ENCODE data around the gene LY6G6D.

Gene LY6G6D

GRCh38 chr6:31700740-31701401 lies 14.3 kb upstream of the LY6G6D start:
- Mint-ChIP-seq H3K27ac (peak overlapping the region in 1 of 3 experiments; percentile 90), H3K4me1 (peaks cover 16% of the 10 kb centered on the region), H3K27me3 (ENCODE audit: low read depth) (no peaks in the 10 kb centered on the region), H3K36me3 (ENCODE audit: low read depth) (peaks cover 27% of the 10 kb centered on the region), H3K9me3 (no peaks in the 10 kb centered on the region), H3K4me3 (peak overlapping the region; percentile 98 to 99 (median 98))
- TF ChIP-seq CTCF (IDR thresholded peaks at IDR 0.05; ENCODE audit: unreplicated experiment in 3 of 3) = no peak

GRCh38 chr6:31701666-31702404 lies 13.3 kb upstream of the LY6G6D start:
- H3K4me3 Mint-ChIP-seq = peak overlapping the region; percentile 98 to 99 (median 98)
- TF ChIP-seq CTCF (IDR thresholded peaks at IDR 0.05; ENCODE audit: unreplicated experiment in 3 of 3) = no peak
- no peaks in the 10 kb centered on the region for H3K9me3 Mint-ChIP-seq
- peak overlapping the region; percentile 90 to 96 (median 94) for H3K27ac Mint-ChIP-seq
- peaks cover 2% of the 10 kb centered on the region for H3K27me3 Mint-ChIP-seq (ENCODE audit: low read depth)
- peaks cover 22% of the 10 kb centered on the region for H3K36me3 Mint-ChIP-seq (ENCODE audit: low read depth)
- peaks cover 16% of the 10 kb centered on the region for H3K4me1 Mint-ChIP-seq

- Mint-ChIP-seq H3K4me3 (peak overlapping the region; percentile 98 to 99 (median 98)), H3K9me3 (no peaks in the 10 kb centered on the region), H3K27ac (peak overlapping the region; percentile 90 to 96 (median 94)), H3K36me3 (ENCODE audit: low read depth) (peaks cover 16% of the 10 kb centered on the region), H3K27me3 (ENCODE audit: low read depth) (peaks cover 3% of the 10 kb centered on the region), H3K4me1 (peaks cover 16% of the 10 kb centered on the region)
- no peak for TF ChIP-seq CTCF (IDR thresholded peaks at IDR 0.05; ENCODE audit: unreplicated experiment in 3 of 3)
Observed at GRCh38 chr6:31702405-31702818, 12.7 kb upstream of the LY6G6D start.

- peaks cover 9% of the 10 kb centered on the region for H3K36me3 Mint-ChIP-seq (ENCODE audit: low read depth)
- no peaks in the 10 kb centered on the region for H3K9me3 Mint-ChIP-seq
- peak in 1 of 3 experiments; percentile 12 for TF ChIP-seq CTCF (IDR thresholded peaks at IDR 0.05; ENCODE audit: unreplicated experiment in 3 of 3)
- peak within 1 kb of the TSS; percentile 98 to 99 (median 98) for H3K4me3 Mint-ChIP-seq
- H3K27ac Mint-ChIP-seq = peak within 1 kb of the TSS; percentile 90 to 96 (median 94)
- peaks cover 16% of the 10 kb centered on the region for H3K4me1 Mint-ChIP-seq
- H3K27me3 Mint-ChIP-seq (ENCODE audit: low read depth) = peaks cover 3% of the 10 kb centered on the region
Observed at GRCh38 chr6:31702819-31703716, 12.1 kb upstream of the LY6G6D start, which contains the start of gene ABHD16A. Gene ABHD16A (minus strand): TSS chr6:31703324. CDS start chr6:31703281, 43 bp downstream.

- Mint-ChIP-seq H3K9me3 (no peaks in the 10 kb centered on the region), H3K27ac (no peak overlapping the region), H3K27me3 (ENCODE audit: low read depth) (peaks cover 3% of the 10 kb centered on the region), H3K4me1 (peaks cover 14% of the 10 kb centered on the region), H3K36me3 (ENCODE audit: low read depth) (peaks cover 4% of the 10 kb centered on the region), H3K4me3 (peak overlapping the region in 1 of 3 experiments; percentile 5)
- no peak for TF ChIP-seq CTCF (IDR thresholded peaks at IDR 0.05; ENCODE audit: unreplicated experiment in 3 of 3)
Observed at GRCh38 chr6:31705931-31706330, 9.2 kb upstream of the LY6G6D start.
